K562 (cell line): Measurements from ENCODE around the gene LRRC26. TPM values are rescaled to one million over a fixed set of nuclear protein-coding genes. Genes with fewer than 3 reads are reported as not detected.

Experiments used
- ATAC-seq: fragments of 200-7000 bp; cut with Tn5 transposase; 3 replicates; pipeline ENCODE4 v1.9.1; 2020; ENCODE audit warnings: moderate library complexity
- BruUV-seq: library from RNA; stranded (reverse); fragments of 400-500 nt; replicated peaks from 2 replicates; lab custom pipeline; 2021; lab: Mats Ljungman, UMichigan
- CTCF ChIA-PET: fragments of 300-600 bp; formaldehyde crosslinking; extraction: SDS; loops from one replicate; lab custom pipeline; 2021; ENCODE audit warnings: low intra/inter-chr PET ratio; lab: Yijun Ruan, JAX
- POLR2A ChIA-PET: fragments of 300-600, 350-650 bp; sonication (Branson Sonifier 250); formaldehyde crosslinking; extraction: SDS; loops from one replicate; lab custom pipeline; 2021; ENCODE audit warnings: antibody characterized with exemption, inconsistent platforms; lab: Yijun Ruan, JAX
- DNase-seq, 4 experiments: peaks; one replicate each; pipeline versions ENCODE4 v3.0.0 to v3.0.0-alpha.2; 2011 to 2018; ENCODE audit warnings: low spot score in 3 of 4, mixed read lengths in 3 of 4; ENCODE audit errors: extremely low read depth in 1 of 4
- FAIRE-seq: peaks from 2 replicates; lab custom pipeline; 2011; peaks lifted over from hg19 to GRCh38; lab: Jason Lieb, UNC
- H2AFZ ChIP-seq: 2 replicates; pipeline ENCODE4 v1.6.0; 2011; ENCODE audit warnings: low read depth, low read length, control low read depth, inconsistent platforms
- H3K27ac ChIP-seq: fragments of 200-600 bp; 3 replicates; pipeline ENCODE4 v1.8.0; 2011; ENCODE audit warnings: low read depth, mild to moderate bottlenecking, control low read depth, inconsistent platforms, low read length, moderate library complexity, mixed read lengths; ENCODE audit errors: extremely low read depth
- H3K27me3 ChIP-seq, 2 experiments: fragments of 300-600 bp in 1 of 2; 2 replicates in 1 of 2; 3 replicates in 1 of 2; pipeline versions ENCODE4 v1.6.0 to v1.8.0; 2011; ENCODE audit warnings: inconsistent platforms in 2 of 2, low read length in 2 of 2, mild to moderate bottlenecking in 1 of 2, mixed read lengths in 1 of 2, moderate library complexity in 1 of 2; ENCODE audit not compliant: control insufficient read depth in 2 of 2, insufficient read depth in 2 of 2
- H3K36me3 ChIP-seq: fragments of 300-600 bp; 3 replicates; pipeline ENCODE4 v1.8.0; 2011; ENCODE audit warnings: mild to moderate bottlenecking, low read length, inconsistent platforms; ENCODE audit not compliant: control insufficient read depth, insufficient read depth
- H3K4me1 ChIP-seq, 2 experiments: fragments of 200-600 bp in 1 of 2; replicated peaks in 1 of 2; 2 replicates in 1 of 2; 3 replicates in 1 of 2; pipeline versions ENCODE4 v1.5.1 to v1.8.0; 2011; ENCODE audit warnings: inconsistent platforms in 2 of 2, low read length in 2 of 2, mild to moderate bottlenecking in 1 of 2, mixed read lengths in 1 of 2, moderate library complexity in 1 of 2; ENCODE audit not compliant: control insufficient read depth in 2 of 2, insufficient read depth in 2 of 2
- H3K4me2 ChIP-seq: 2 replicates; pipeline ENCODE4 v1.6.1; 2011; ENCODE audit warnings: low read length, control low read depth, inconsistent platforms, mixed read lengths; ENCODE audit not compliant: insufficient read depth
- H3K4me3 ChIP-seq: fragments of 200-600 bp; sonication (generic), shearing (Covaris generic); 2 replicates; pipeline ENCODE4 v1.5.1; 2016; ENCODE audit warnings: control low read depth, inconsistent platforms
- H3K79me2 ChIP-seq: fragments of 200-600 bp; 3 replicates; pipeline ENCODE4 v1.8.0; 2011; ENCODE audit warnings: low read length, inconsistent platforms; ENCODE audit not compliant: control insufficient read depth, insufficient read depth
- H3K9ac ChIP-seq, 2 experiments: 2 replicates each; pipeline versions ENCODE4 v1.6.0 to v1.6.1; 2011; ENCODE audit warnings: low read depth in 2 of 2, low read length in 2 of 2, control low read depth in 1 of 2, inconsistent platforms in 1 of 2, mild to moderate bottlenecking in 1 of 2, mixed read lengths in 1 of 2; ENCODE audit not compliant: insufficient read depth in 1 of 2
- H3K9me1 ChIP-seq: one replicate; pipeline ENCODE4 v1.6.0; 2011; ENCODE audit warnings: inconsistent platforms, mild to moderate bottlenecking, low read length, moderate library complexity; ENCODE audit not compliant: control insufficient read depth, insufficient read depth
- H3K9me3 ChIP-seq: replicated peaks from 2 replicates; pipeline ENCODE4 v1.5.1; 2011; ENCODE audit warnings: low read depth, low read length, inconsistent platforms; ENCODE audit not compliant: control insufficient read depth, insufficient read depth
- H4K20me1 ChIP-seq: replicated peaks from 2 replicates; pipeline ENCODE4 v1.6.1; 2011; ENCODE audit warnings: low read length, inconsistent platforms, mixed read lengths; ENCODE audit not compliant: control insufficient read depth, insufficient read depth
- ATF4 ChIP-seq: fragments of 450-650 bp; formaldehyde crosslinking; IDR thresholded peaks from 2 replicates; pipeline ENCODE4 v1.4.0; 2022; ENCODE audit warnings: mild to moderate bottlenecking, moderate library complexity
- CTCF ChIP-seq, 3 experiments: IDR thresholded peaks in 2 of 3; conservative IDR thresholded peaks in 1 of 3; 2 replicates each; pipeline ENCODE4 v1.5.1; 2011 to 2012; ENCODE audit warnings: low read length in 3 of 3, mild to moderate bottlenecking in 3 of 3, control low read depth in 2 of 3, improper control_type of control experiment in 1 of 3, inconsistent platforms in 1 of 3, low read depth in 1 of 3, mixed read lengths in 1 of 3, moderate library complexity in 1 of 3; ENCODE audit not compliant: insufficient read depth in 2 of 3
- MAX ChIP-seq: sonication (generic); formaldehyde crosslinking; IDR thresholded peaks from 2 replicates; pipeline ENCODE4 v1.9.0; 2022; ENCODE audit warnings: mild to moderate bottlenecking, missing genetic modification reagents
- POLR2A ChIP-seq: fragments of 450-650 bp; conservative IDR thresholded peaks from 2 replicates; pipeline ENCODE4 v1.6.1; 2016
- POLR2G ChIP-seq: fragments of 200-400 bp; formaldehyde crosslinking; IDR thresholded peaks from 2 replicates; pipeline ENCODE4 v1.6.1; 2017; ENCODE audit warnings: low read depth, mild to moderate bottlenecking, antibody characterized with exemption, low read length, moderate library complexity
- RAD21 ChIP-seq, 2 experiments: fragments of 250-450 bp in 1 of 2; fragments of 450-650 bp in 1 of 2; sonication (Bioruptor Pico) in 1 of 2; formaldehyde crosslinking in 1 of 2; IDR thresholded peaks in 1 of 2; conservative IDR thresholded peaks in 1 of 2; 2 replicates each; pipeline versions ENCODE4 v1.4.0 to v1.8.0; 2020 to 2022; ENCODE audit warnings: mild to moderate bottlenecking in 2 of 2, moderate library complexity in 1 of 2
- SMAD3 ChIP-seq: fragments of 450-650 bp; formaldehyde crosslinking; conservative IDR thresholded peaks from 2 replicates; pipeline ENCODE4 v1.4.0; 2020; ENCODE audit warnings: mild to moderate bottlenecking
- SRSF9 ChIP-seq: fragments of 200-400 bp; formaldehyde crosslinking; IDR thresholded peaks from 2 replicates; pipeline ENCODE4 v1.6.1; 2017; ENCODE audit warnings: low read depth, low read length, borderline replicate concordance
- ZBTB33 ChIP-seq: sonication (generic); formaldehyde crosslinking; IDR thresholded peaks from 2 replicates; pipeline ENCODE4 v1.8.1; 2023; ENCODE audit warnings: mild to moderate bottlenecking, missing genetic modification reagents
- ZNF121 ChIP-seq: sonication (generic); formaldehyde crosslinking; conservative IDR thresholded peaks from 2 replicates; pipeline ENCODE4 v1.8.0; 2022; ENCODE audit warnings: missing genetic modification reagents
- ZNF134 ChIP-seq: fragments of 250-450 bp; sonication (Bioruptor Pico); conservative IDR thresholded peaks from 2 replicates; pipeline ENCODE4 v1.4.0; 2020
- WGBS: fragments of 100-300 bp; shearing (Covaris generic); methylation state at CpG from one replicate; pipeline ENCODE4 v1.1.6; 2016; ENCODE audit warnings: low coverage, mixed read lengths; ENCODE audit not compliant: insufficient coverage; ENCODE audit errors: missing lambda C conversion rate; 5-methylcytosine and 5-hydroxymethylcytosine counted together
- in situ Hi-C: fragments of 300-500 bp; cut with MboI; formaldehyde crosslinking; loops from 4 replicates; pipeline ENCODE4 v1.15.0; 2018; ENCODE audit warnings: inconsistent platforms, mixed read lengths
- intact Hi-C: fragments of 100-400 bp; cut with micrococcal nuclease; formaldehyde crosslinking; loops from 2 replicates; pipeline ENCODE4 v1.14.2; 2022
- polyA plus RNA-seq, 8 experiments: library from polyadenylated mRNA; depleted of rRNA in 4 of 8; stranded (reverse) in 5 of 8; unstranded in 3 of 8; fragments of >200 nt; fragmentation: Nextera tagmentation in 2 of 8; fragmentation: Illumina TruSeq in 1 of 8; extraction: Ambion mirVana in 2 of 8; extraction: Trizol in 1 of 8; gene quantifications; 2 replicates each; pipeline versions ENCODE4 v1.2.1 to v1.2.3, GENCODE V29; 2011 to 2014; ENCODE audit warnings: inconsistent platforms in 1 of 8, missing spikeins in 1 of 8
- total RNA-seq, 7 experiments: library from RNA; depleted of rRNA in 6 of 7; stranded (reverse); fragments of >200 nt in 6 of 7; fragmentation: Illumina TruSeq in 2 of 7; extraction: Trizol in 2 of 7; gene quantifications; 2 replicates each; pipeline versions ENCODE4 v1.2.1 to v1.2.3, GENCODE V29; 2011 to 2021; ENCODE audit warnings: low replicate concordance in 1 of 7

Gene LRRC26
- total and polyA plus RNA-seq, 9 of the 15 experiments (the other 6 are each of a cell fraction or from before 2014, with no cell fraction given), result not detected

- no peak for TF ChIP-seq SRSF9
- 0 out of 2 replicates have a peak, but pooled peaks have one; percentile 35 for TF ChIP-seq ZNF134 (CRISPR knock-in tag)
- TF ChIP-seq, all 486 proteins: peak for 26
Measured at GRCh38 chr9:137176302-137177182, 6.7 kb upstream of the LRRC26 start (continued).

GRCh38 chr9:137175345-137175961 lies 5.6 kb upstream of the LRRC26 start:
- 0 out of 2 replicates have a peak, but pooled peaks cover 5% of the 10 kb centered on the region for H4K20me1 ChIP-seq
- ChIA-PET POLR2A (interaction anchor here (0.6 to 1.8 kb wide), 3 partner anchors 18 to 84 kb away, joined by 3 to 7 read pairs (median 5); no protein-coding TSS in a partner anchor), CTCF (no interaction called here)
- no peaks in the 10 kb centered on the region for H3K79me2 ChIP-seq
- BruUV-seq, result no TSS peak
- DNase-seq (peak in 1 of 4 experiments; percentile 28), ATAC-seq (no peak; the same call in 1 of the 3 replicates), FAIRE-seq (no peak)
- H3K9ac ChIP-seq, result peak overlapping the region in 1 of 2 experiments; percentile 64; a peak in 2 of 4 replicates
- H3K9me1 ChIP-seq, result no peaks in the 10 kb centered on the region
- peaks cover 3 to 84% of the 10 kb centered on the region in 2 experiments; a peak in 3 of 5 replicates for H3K4me1 ChIP-seq
- TF ChIP-seq RAD21 (CRISPR knock-in tag; conservative IDR thresholded peaks at IDR 0.05 in 1 of 2, IDR thresholded peaks at IDR 0.05 in 1 of 2) (peak in 1 of 2 experiments; percentile 18; a peak in 1 of 4 replicates), MAX (CRISPR knock-in tag) (0 out of 2 replicates have a peak, but pooled peaks have one; percentile 31), POLR2G (peak; percentile 78), CTCF (IDR thresholded peaks at IDR 0.05 in 2 of 3, conservative IDR thresholded peaks at IDR 0.05 in 1 of 3; ENCODE audit: insufficient read depth in 2 of 3, low read depth in 1 of 3, low read length in 3 of 3) (peak in 2 of 3 experiments; percentile 27 to 30; a peak in 3 of 6 replicates), SMAD3 (no peak), POLR2A (peak; percentile 45; the same call in 1 of the 2 replicates), ZNF121 (no peak), ZBTB33 (CRISPR knock-in tag) (peak; percentile 67), ATF4 (CRISPR knock-in tag) (no peak)
- in situ Hi-C loops, result no loop called here
- H3K36me3 ChIP-seq, result peaks cover 21% of the 10 kb centered on the region; the same call in 1 of the 3 replicates
- no peaks in the 10 kb centered on the region for H3K9me3 ChIP-seq
- H3K4me2 ChIP-seq, result no peak overlapping the region
- intact Hi-C loops, result no loop called here
- H3K27ac ChIP-seq, result no peak overlapping the region
- 65% methylated on average over 23 of the region's 33 CpGs for WGBS
- no peak overlapping the region for H3K4me3 ChIP-seq
- H3K27me3 ChIP-seq, result peaks cover 0 to 7% of the 10 kb centered on the region in 2 experiments; a peak in 2 of 5 replicates
- H2AFZ ChIP-seq, result no peak overlapping the region
